Measurements from ENCODE around the gene SHOC2. TPM values are rescaled to one million over a fixed set of nuclear protein-coding genes. Genes with fewer than 3 reads are reported as not detected.

SHOC2 gene
- total and polyA plus RNA-seq, 2 of the 8 experiments (the other 6 are each of a cell fraction or from before 2014, with no cell fraction given), result 7.6 to 28.2 TPM

- CTCF ChIA-PET (ENCODE audit: partially characterized antibody), result interaction anchor here (0.7 to 0.9 kb wide), 4 partner anchors 17 to 1265 kb away, joined by 3 read pairs; no protein-coding TSS in a partner anchor
- Histone ChIP-seq H3K4me2 (ENCODE audit: insufficient read depth in 1 of 2, low read depth in 2 of 2, low read length in 2 of 2) (peak within 1 kb of the TSS; percentile 81 to 83), H3K79me2 (ENCODE audit: control insufficient read depth in 1 of 2, insufficient read depth in 2 of 2, low read length in 2 of 2) (peaks cover 0 to 11% of the 10 kb centered on the region in 2 experiments; a peak in 2 of 4 replicates)
- TF ChIP-seq SIRT6 (IDR thresholded peaks at IDR 0.05; ENCODE audit: low read length) (no peak), KDM1A (IDR thresholded peaks at IDR 0.05; ENCODE audit: borderline replicate concordance, low read length) (0 out of 2 replicates have a peak, but pooled peaks have one; percentile 36), CHD1 (IDR thresholded peaks at IDR 0.05; ENCODE audit: low read depth, low read length) (no peak), FOSL1 (IDR thresholded peaks at IDR 0.05; ENCODE audit: insufficient read depth, low read depth, low read length) (no peak), CEBPB (IDR thresholded peaks at IDR 0.05; ENCODE audit: low read depth, low read length) (no peak), RXRA (IDR thresholded peaks at IDR 0.05; ENCODE audit: insufficient read depth, low read depth, low read length) (no peak), MAX (IDR thresholded peaks at IDR 0.05) (peak; percentile 90), ATF2 (IDR thresholded peaks at IDR 0.05; ENCODE audit: low read length) (no peak), BCL11A (IDR thresholded peaks at IDR 0.05; ENCODE audit: low read depth in 2 of 2, low read length in 2 of 2) (no peak)
Measured at GRCh38 chr10:110871298-110872084, 47.9 kb upstream of the SHOC2 start, which contains the start of gene PDCD4. Gene PDCD4, plus strand, starts transcription at chr10:110871928. Its CDS starts 4,100 bp downstream, at chr10:110876028.

More at GRCh38 chr10:110871298-110872084, 47.9 kb upstream of the SHOC2 start, which contains the start of gene PDCD4:
- Histone ChIP-seq H3K4ac (replicated peaks; ENCODE audit: insufficient read length, low read depth, low read length) (peak within 1 kb of the TSS; percentile 2), H3K9ac (replicated peaks in 1 of 4; ENCODE audit: extremely low read depth in 1 of 4, low read depth in 3 of 4, low read length in 3 of 4) (peak within 1 kb of the TSS; percentile 62 to 88 (median 70)), H4K8ac (ENCODE audit: extremely low read depth, insufficient read depth, low read length) (peak within 1 kb of the TSS; percentile 86; the same call in 1 of the 2 replicates), H3K27ac (ENCODE audit: low read depth, low read length) (peak within 1 kb of the TSS; percentile 78), H3K23me2 (ENCODE audit: low read depth, low read length) (peaks cover 2% of the 10 kb centered on the region; the same call in 1 of the 2 replicates), H3K14ac (ENCODE audit: insufficient read length) (no peak within 1 kb of the TSS), H2AFZ (ENCODE audit: low read length) (0 out of 2 replicates have a peak within 1 kb of the TSS, but pooled peaks have one; percentile 73), H2BK5ac (ENCODE audit: low read depth, low read length) (peak within 1 kb of the TSS; percentile 89), H2BK15ac (ENCODE audit: low read length) (peak within 1 kb of the TSS; percentile 65; the same call in 1 of the 2 replicates), H3K27me3 (replicated peaks in 1 of 4; ENCODE audit: control insufficient read depth in 3 of 4, extremely low read depth in 1 of 4, insufficient read depth in 3 of 4, low read length in 3 of 4) (no peaks in the 10 kb centered on the region), H2BK120ac (replicated peaks; ENCODE audit: low read depth, low read length) (peak within 1 kb of the TSS; percentile 9), H3K4me3 (ENCODE audit: extremely low read depth in 1 of 4, insufficient read depth in 2 of 4, low read depth in 3 of 4, low read length in 4 of 4) (peak within 1 kb of the TSS; percentile 50 to 74 (median 64)), H3K36me3 (ENCODE audit: control insufficient read depth in 2 of 4, insufficient read depth in 4 of 4, low read length in 3 of 4) (peaks cover 0 to 2% (median 0%) of the 10 kb centered on the region in 4 experiments; a peak in 2 of 8 replicates), H2AK5ac (ENCODE audit: low read depth, low read length) (peak within 1 kb of the TSS; percentile 61), H4K20me1 (replicated peaks in 1 of 2; ENCODE audit: control insufficient read depth in 1 of 2, insufficient read depth in 2 of 2, low read length in 2 of 2) (no peaks in the 10 kb centered on the region), H3K9me3 (ENCODE audit: insufficient read depth in 2 of 2, low read depth in 1 of 2, low read length in 1 of 2) (no peaks in the 10 kb centered on the region), H4K5ac (ENCODE audit: insufficient read length, low read depth, low read length) (peak within 1 kb of the TSS; percentile 68), H3K79me1 (ENCODE audit: low read depth, low read length) (no peaks in the 10 kb centered on the region), H4K91ac (replicated peaks; ENCODE audit: insufficient read length, low read length) (peak within 1 kb of the TSS; percentile 88), H2BK12ac (ENCODE audit: low read depth, low read length) (peak within 1 kb of the TSS; percentile 97), H3K18ac (ENCODE audit: extremely low read depth, low read length) (peak within 1 kb of the TSS; percentile 98), H3K56ac (replicated peaks; ENCODE audit: insufficient read length, low read depth, low read length) (peak within 1 kb of the TSS; percentile 0), H3K4me1 (replicated peaks in 1 of 4; ENCODE audit: control insufficient read depth in 3 of 4, insufficient read depth in 4 of 4, low read length in 3 of 4) (peaks cover 4 to 12% (median 8%) of the 10 kb centered on the region in 4 experiments), H3K23ac (ENCODE audit: insufficient read length) (no peak within 1 kb of the TSS), H2BK20ac (ENCODE audit: low read length) (peak within 1 kb of the TSS; percentile 83)
- DNase-seq (ENCODE audit: low read depth in 1 of 2, low spot score in 2 of 2) (peak; percentile 97 to 100), FAIRE-seq (peak; percentile 57)
- WGBS, 2 experiments (ENCODE audit: extremely low coverage in 1 of 2, insufficient coverage in 1 of 2, insufficient read length in 1 of 2, insufficient replicate concordance in 2 of 2, low coverage in 1 of 2, low lambda C conversion rate in 2 of 2, missing lambda C conversion rate in 1 of 2), result 4% methylated on average over 40 of the region's 47 CpGs; no CpG with 5 or more reads in 1 of the 2 experiments
- POLR2A ChIA-PET (ENCODE audit: partially characterized antibody), result interaction anchor here (0.6 to 1.2 kb wide), 14 partner anchors 9 to 228 kb away, joined by 3 to 12 read pairs (median 4); partner anchors contain the start of genes BBIP1, RBM20 and SHOC2

Data from H1 (cell line).